A673 (cell line): ENCODE results near the gene MPPED2.

ENCODE experiments used
- EZH2 ChIP-seq: fragments of 200-600 bp; sonication (generic); IDR thresholded peaks from 2 replicates; pipeline ENCODE4 v1.6.1; 2017; ENCODE audit warnings: borderline replicate concordance, low read depth, mild to moderate bottlenecking, mixed read lengths, antibody characterized with exemption, low read length; ENCODE audit not compliant: poor library complexity, severe bottlenecking
- TF ChIP-seq, protein P1 (sequence below): fragments of 300-800, 200-600 bp; sonication (generic); conservative IDR thresholded peaks from 2 replicates; pipeline ENCODE4 v1.5.1; 2017; ENCODE audit warnings: low read depth, mild to moderate bottlenecking, antibody characterized with exemption, low read length, moderate library complexity, mixed read lengths

GRCh38 chr11:30454541-30454940 is 131.6 kb downstream of the MPPED2 start:
- TF ChIP-seq, protein P1, sequence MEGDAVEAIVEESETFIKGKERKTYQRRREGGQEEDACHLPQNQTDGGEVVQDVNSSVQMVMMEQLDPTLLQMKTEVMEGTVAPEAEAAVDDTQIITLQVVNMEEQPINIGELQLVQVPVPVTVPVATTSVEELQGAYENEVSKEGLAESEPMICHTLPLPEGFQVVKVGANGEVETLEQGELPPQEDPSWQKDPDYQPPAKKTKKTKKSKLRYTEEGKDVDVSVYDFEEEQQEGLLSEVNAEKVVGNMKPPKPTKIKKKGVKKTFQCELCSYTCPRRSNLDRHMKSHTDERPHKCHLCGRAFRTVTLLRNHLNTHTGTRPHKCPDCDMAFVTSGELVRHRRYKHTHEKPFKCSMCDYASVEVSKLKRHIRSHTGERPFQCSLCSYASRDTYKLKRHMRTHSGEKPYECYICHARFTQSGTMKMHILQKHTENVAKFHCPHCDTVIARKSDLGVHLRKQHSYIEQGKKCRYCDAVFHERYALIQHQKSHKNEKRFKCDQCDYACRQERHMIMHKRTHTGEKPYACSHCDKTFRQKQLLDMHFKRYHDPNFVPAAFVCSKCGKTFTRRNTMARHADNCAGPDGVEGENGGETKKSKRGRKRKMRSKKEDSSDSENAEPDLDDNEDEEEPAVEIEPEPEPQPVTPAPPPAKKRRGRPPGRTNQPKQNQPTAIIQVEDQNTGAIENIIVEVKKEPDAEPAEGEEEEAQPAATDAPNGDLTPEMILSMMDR, result no peak
- no peak for TF ChIP-seq EZH2
